Activated effector memory CD4-positive, alpha-beta T cell treated with Interleukin-2 at 50 U/mL for 16 hours (primary cell): ENCODE data around the gene ADM2.
"Not testable (repeated sequence)": the region's sequence is repeated elsewhere in the genome, so short reads cannot be mapped to it uniquely, and the experiment has no call there.

Experiments used
- DNase-seq: peaks from one replicate; pipeline ENCODE4 v3.0.0-alpha.2; 2020

ADM2 gene, protein sequence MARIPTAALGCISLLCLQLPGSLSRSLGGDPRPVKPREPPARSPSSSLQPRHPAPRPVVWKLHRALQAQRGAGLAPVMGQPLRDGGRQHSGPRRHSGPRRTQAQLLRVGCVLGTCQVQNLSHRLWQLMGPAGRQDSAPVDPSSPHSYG

GRCh38 chr22:50481440-50482106 lies at the start of gene ADM2:
ADM2 (plus strand) TSS chr22:50481543; CDS start chr22:50481848, 305 bp downstream.
- DNase-seq = peak; percentile 63

- DNase-seq = no peak
These were observed 49.0 kb upstream of the ADM2 start for GRCh38 chr22:50432131-50432876.

GRCh38 chr22:50432877-50433510 lies 48.3 kb upstream of the ADM2 start:
- not testable (repeated sequence) for DNase-seq

DNA sequence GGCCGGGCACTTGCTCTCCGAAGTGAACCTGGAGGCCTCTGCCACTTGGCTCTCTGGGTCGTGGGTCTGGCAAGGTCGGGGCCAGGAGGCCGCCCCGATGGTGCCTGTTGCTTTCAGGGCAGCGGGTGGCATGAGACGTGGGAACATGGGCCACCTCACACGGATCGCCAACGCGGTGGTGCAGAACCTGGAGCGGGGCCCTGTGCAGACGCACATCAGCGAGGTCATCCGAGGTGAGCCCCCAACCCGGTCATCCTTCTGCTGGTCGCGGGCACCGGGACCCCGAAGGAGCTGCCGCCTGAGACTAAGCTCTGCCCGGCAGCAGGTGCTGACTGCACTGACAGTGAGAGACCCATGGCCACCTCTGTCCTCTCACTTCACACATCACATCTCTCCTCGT lies 46.5 kb upstream of the ADM2 start:
- DNase-seq = no peak

- DNase-seq = no peak
These were observed 45.9 kb upstream of the ADM2 start for GRCh38 chr22:50435291-50436014.

GRCh38 chr22:50436015-50436830 lies 45.1 kb upstream of the ADM2 start:
- DNase-seq = no peak

DNA sequence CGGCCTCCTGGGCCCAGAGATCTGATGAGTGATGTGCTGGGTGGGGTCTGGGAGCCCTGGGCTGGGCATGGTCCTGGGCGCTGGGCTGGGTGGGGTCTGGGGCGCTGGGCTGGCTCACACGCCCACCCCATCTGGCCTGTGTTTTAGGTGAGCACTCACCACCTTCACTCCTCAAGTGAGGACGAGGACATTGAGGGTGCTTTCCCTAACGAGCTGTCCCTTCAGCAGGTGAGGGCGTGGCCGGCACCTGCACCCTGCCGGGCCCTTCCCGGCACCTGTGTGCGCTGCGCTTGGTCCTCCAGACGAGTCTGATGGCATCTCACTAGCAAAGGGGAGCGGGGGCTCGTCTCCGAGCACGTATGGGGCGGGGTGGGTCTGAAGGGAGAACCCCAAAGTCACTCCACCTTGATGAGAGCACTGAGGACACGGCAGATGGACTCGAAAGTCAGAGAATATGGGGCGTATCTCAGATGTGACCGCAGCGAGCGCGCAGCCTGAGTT lies 44.5 kb upstream of the ADM2 start:
- DNase-seq = no peak

DNA sequence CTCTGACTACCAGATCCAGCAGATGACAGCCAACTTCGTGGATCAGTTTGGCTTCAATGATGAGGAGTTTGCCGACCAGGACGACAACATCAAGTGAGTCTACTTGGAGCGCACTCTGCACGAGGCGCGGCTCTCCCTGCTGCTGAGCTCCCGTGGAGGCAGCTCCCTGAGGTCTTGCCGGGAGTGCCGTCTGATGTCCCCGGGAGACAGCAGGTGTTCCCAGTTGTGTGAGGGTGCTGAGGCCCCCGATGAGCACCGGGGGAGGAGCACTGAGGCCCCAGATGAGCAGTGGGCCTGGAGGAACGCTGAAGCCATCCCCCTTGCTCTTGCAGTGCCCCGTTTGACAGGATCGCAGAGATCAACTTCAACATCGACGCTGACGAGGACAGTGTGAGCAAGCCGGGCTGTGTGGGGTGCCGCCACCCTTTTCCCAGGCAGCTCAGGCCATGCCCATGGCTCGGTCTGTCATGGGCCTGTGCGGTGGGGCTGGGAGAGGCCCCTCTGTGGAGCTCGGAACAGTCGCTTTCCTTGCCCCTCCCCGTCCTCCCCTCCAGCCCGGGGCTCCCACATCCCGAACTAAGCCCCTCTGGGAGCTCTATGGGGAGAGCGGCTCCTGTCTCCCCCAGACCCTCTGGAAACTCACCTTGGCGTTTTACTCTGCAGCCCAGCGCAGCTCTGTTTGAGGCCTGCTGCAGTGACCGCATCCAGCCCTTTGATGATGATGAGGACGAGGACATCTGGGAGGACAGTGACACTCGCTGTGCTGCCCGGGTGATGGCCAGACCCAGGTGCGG lies 43.6 kb upstream of the ADM2 start:
- no peak for DNase-seq

DNA sequence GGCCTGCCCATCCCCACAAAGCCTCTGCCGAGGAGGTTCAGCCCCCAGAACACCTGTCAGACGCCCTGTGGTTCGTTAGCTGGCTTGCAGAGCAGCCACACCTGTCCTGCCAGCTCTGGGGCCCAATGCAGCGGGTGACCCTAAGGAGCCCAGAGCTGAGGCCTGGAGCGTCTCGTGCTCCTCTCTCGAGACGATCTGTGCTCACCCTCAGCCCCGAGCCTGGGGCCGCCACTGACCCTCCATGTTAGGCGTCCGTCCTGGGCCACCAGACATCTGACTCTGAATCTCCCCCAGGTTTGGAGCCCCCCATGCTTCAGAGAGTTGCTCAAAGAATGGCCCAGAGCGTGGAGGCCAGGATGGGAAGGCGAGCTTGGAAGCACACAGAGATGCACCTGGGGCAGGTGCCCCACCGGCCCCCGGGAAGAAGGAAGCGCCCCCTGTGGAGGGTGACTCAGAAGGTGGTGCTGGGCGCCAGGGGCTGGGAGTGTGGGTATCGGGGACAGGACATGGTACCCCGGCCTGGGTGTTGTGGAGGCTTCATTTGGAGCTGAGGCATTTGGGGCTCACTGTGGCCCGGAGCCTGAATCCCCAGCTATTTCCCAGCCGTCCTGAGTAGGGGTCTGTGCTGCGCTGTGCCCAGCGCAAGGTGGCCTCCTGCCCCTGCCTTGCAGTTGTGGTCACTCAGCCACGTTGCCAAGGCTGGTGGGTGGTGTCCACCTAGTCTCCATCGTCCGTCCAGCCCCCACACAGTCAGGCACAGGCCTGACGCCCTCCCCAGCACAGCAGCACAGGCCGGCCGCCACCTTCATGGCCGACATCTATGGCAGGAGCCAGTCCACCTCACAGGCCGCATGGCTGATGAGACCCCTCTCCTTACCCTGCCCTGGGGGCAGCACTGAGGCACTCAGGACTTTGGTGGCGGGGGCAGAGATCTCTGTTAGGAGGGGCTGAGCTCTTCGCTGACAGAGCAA lies 42.8 kb upstream of the ADM2 start:
- DNase-seq = no peak

- DNase-seq = no peak
These were observed 42.0 kb upstream of the ADM2 start for GRCh38 chr22:50439314-50439870.

GRCh38 chr22:50439871-50440331 lies 41.4 kb upstream of the ADM2 start:
- DNase-seq = no peak

GRCh38 chr22:50440544-50441249 lies 40.6 kb upstream of the ADM2 start:
- no peak for DNase-seq

GRCh38 chr22:50441428-50441993 lies 39.8 kb upstream of the ADM2 start:
- DNase-seq = no peak

- DNase-seq = no peak
These were observed 38.1 kb upstream of the ADM2 start for GRCh38 chr22:50443197-50443596.

DNA sequence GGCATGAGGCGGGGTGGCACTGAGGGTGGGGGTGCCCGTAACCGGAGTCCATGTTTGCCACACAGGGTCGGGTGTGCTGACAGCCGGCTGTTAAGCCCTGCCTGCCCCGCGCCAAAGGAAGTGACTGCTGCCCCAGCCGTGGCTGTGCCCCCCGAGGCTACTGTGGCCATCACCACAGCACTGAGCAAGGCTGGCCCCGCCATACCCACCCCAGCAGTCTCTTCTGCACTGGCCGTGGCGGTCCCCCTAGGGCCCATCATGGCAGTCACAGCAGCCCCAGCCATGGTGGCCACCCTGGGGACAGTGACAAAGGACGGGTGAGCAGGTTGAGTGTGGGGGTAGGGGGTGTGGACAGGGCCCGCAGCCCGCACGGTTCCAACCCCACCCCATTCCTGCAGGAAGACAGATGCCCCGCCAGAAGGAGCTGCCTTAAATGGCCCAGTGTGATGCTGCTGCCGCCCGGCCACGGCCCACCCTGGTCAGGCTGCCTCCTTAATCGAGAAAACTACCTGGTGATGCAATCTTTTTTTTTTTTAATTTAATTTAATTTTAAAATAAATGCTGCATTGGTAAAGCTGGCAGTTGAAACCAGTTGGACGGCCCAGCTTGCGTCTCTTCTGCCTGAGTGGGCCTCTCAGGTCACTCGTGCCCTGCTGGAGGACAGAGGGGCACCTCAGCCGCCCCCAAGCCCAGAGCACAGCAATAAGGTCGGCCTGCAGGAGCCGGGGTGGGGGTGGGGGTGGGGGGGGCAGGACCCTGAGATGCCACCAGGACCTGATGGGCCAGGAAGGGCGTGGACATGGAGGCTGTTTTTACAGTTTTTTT lies 37.3 kb upstream of the ADM2 start:
- no peak for DNase-seq

DNA sequence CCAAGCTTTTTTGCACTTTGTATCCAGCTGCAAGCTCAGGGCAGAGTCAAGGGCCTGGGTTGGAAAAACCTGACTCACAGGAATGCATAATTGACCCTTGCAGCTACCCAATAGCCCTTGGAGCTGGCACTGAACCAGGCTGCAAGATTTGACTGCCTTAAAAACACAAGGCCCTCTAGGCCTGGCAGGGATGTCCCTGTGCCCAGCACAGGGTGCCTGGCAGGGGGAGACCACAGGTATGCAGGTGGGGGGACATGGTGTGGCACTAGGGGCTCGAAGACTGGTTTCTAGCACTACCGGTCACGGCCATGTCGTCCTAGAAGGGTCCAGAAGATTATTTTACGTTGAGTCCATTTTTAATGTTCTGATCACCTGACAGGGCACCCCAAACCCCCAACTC lies 36.7 kb upstream of the ADM2 start:
- no peak for DNase-seq
